HG03064 (cell line): Measurements from ENCODE around the gene RANBP17.

Experiments
- ATAC-seq: cut with Tn5 transposase; IDR thresholded peaks from one replicate; pipeline ENCODE4 v1.9.1; 2021; ENCODE audit warnings: low read depth; ENCODE audit not compliant: unreplicated experiment

RANBP17 gene

DNA sequence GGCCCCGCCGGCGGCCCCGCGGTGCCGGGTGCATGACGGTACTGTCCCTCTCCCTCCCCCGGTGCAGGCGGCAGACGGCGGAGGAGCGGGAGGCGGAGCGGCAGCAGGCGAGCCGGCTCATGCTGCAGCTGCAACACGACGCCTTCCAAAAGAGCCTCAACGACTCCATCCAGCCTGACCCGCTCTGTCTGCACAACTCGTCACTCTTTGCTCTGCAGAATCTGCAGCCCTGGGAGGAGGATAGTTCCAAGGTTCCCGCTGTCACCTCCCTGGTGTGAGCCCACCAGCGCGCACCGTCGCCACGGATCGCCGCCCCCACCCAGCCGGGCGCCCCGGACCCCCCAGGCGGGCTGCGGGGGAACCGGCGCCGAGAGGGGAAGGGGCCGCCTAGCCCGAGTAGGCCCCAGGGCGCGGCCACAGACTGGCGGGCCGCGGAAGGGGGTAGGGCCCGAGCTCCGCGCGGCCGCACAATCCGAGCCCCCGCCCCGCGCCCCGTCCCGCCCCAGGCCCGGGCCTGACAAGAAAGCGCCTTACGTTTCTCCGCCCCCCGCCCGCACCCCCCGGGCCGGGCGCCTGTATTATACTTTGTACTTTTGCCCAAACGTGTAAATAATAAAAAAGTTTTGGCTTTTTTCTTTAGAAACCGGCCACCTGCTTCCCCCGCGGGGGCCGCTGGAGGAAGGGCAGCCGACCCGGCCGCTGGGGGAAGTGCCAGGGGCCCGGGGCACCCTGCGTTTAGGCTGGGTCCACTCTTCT, 449.7 kb downstream of the RANBP17 start:
- no peak for ATAC-seq

DNA sequence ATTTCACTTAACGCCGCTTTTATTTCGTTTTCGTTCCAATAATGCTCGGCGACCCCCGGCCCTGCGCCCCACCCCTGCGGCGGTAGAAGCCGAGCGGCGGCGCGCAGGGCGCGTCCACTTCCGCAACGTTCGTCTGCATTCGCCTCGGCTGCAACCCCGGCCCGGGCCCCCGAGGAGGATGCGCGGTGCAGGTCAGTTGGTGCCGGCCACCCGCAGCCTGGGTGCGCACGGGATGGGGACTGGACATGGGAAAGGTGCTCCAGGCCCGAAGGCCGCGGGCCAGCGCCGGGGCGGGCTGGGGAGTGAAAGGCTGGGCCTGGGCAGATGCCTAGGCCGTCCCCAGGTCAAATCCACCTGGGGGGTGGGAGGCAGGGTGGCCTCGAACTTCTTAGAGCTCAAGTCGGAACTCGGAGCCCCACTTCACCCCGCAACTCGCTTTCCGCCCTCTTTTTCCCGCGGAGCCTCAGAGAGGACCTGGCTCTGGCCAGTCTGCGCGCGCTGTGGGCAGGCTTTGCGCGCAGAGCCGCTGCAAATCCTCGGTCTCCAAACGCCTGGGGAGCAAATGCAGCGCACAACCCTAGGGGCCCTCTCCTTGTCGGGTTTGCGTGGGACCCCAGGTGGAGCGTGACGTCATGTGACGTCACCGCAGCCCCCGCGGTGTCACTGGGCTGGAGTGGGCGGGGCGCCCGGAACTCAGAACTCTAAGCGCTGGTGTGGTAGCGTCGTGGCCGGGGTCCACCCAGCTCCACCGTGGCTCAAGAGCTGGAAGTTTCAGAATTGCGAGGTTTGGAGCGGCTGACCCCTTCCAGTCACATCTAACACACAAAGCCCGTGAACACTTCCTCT, 450.5 kb downstream of the RANBP17 start:
- ATAC-seq = no peak

DNA sequence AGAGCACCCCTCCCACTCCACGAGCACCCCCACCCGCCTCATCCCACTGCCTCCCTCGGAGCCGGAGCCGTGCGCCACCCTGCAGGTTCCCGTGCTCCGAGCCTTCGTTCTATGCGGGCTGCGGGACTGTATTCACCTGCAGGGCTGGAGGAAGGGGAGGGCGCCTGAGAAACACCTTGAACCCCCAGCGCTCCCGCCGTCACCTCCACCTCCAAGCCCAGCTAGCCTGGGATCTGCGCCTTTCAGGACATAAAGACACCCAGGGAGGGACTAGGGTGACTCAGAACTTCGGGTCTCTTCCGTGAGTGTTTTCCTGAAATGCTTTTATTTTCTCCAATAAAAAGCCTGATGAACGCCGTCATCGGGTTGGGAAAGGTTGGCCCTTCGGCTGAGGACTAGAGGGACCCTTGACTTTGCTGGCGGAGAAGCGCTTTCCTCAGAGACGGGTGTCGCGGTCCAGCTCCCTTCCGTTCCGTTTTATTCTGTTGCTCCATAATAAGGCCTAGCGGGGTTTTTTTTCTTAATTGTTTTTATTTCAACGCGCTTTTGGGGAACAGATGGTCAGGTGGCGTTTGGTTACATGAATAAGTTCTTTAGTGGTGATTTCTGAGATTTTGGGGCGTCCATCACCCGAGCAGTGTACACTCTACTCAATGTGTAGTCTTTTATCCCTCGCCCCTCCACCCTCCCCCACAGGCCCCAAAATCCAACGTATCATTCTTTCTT, 451.8 kb downstream of the RANBP17 start:
- ATAC-seq = no peak

DNA sequence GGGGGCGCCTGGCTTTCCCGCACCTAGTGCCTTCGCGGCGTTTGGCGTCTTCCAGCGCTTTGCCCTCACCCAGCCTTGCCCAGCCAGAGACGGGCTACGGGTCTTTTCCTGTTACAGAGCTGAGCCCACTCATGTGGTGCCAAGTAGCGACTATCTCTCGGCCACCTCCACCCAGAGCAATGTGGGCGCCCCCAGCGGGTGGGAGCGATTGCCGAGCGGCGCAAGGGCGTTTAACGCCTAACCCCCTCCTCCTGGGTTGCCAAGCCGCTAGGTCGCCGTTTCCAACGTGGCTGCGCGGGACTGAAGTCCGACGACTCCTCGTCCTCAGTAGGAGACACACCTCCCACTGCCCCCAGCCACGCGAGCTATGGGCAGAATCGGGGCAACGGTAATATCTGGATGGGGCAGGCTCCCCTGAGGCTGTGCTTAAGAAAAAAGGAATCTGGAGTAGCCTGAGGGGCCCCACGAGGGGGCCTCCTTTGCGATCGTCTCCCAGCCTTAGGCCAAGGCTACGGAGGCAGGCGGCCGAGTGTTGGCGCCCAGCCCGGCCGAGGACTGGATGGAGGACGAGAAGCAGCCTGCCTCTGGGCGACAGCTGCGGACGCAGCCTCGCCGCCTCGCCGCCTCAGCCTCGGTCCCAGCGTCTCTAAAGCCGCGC, 453.0 kb downstream of the RANBP17 start:
- no peak for ATAC-seq

- ATAC-seq = no peak
Measured at GRCh38 chr5:171315386-171315891, 453.6 kb downstream of the RANBP17 start.

GRCh38 chr5:171315925-171316257, 454.1 kb downstream of the RANBP17 start:
- ATAC-seq = no peak

GRCh38 chr5:171316258-171317121, 454.7 kb downstream of the RANBP17 start:
- ATAC-seq = no peak

- no peak for ATAC-seq
Measured at GRCh38 chr5:171317230-171317629, 455.4 kb downstream of the RANBP17 start.

- no peak for ATAC-seq
Measured at GRCh38 chr5:171318026-171318425, 456.2 kb downstream of the RANBP17 start.

DNA sequence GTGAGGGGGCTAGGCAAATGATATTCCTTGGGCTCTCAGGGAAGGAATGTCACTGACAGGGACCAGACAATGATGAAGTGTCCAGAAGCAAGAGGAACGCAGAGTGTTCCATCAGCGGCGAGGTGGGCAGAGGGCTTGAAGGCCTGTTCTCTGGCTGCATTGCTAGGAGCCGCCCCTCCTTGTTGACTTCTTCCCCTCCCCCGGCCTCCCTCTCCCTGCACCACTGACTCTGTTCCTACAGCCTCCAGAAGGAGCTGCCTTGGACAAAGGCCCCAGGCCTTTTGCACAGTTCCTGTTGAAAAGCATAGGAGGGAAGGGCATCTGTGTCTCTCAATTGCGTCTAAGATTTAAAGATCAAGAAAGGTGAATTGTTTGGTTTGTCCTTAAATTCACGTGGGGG, 459.6 kb downstream of the RANBP17 start:
- no peak for ATAC-seq

- ATAC-seq = no peak
Measured at GRCh38 chr5:171322527-171322926, 460.7 kb downstream of the RANBP17 start.

GRCh38 chr5:171323007-171323406, 461.2 kb downstream of the RANBP17 start:
- no peak for ATAC-seq

- ATAC-seq = no peak
Measured at GRCh38 chr5:171323806-171324632, 462.2 kb downstream of the RANBP17 start.

DNA sequence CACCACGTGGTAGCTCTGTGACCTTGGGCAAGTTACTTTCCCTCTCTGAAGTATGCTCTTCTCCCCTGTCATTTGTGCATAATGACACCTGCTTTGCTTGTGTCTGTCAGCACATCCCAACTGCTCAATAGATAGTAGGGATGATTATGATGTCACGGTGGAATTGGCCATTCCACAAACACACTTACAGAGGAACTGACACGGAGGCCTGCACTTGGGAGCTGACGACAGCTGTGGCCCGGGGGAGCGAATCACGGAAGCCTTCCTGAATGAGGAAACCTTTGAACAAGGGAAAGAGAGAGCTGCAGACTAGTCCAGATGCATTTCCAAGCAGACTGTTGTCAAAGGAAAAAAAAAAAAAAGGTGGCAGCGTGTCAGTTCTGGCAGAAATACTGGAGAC, 468.2 kb downstream of the RANBP17 start:
- no peak for ATAC-seq

GRCh38 chr5:171335616-171336015, 473.8 kb downstream of the RANBP17 start:
- no peak for ATAC-seq

- ATAC-seq = no peak
Measured at GRCh38 chr5:171336521-171337209, 474.8 kb downstream of the RANBP17 start.

- no peak for ATAC-seq
Measured at GRCh38 chr5:171337210-171337569, 475.4 kb downstream of the RANBP17 start.

DNA sequence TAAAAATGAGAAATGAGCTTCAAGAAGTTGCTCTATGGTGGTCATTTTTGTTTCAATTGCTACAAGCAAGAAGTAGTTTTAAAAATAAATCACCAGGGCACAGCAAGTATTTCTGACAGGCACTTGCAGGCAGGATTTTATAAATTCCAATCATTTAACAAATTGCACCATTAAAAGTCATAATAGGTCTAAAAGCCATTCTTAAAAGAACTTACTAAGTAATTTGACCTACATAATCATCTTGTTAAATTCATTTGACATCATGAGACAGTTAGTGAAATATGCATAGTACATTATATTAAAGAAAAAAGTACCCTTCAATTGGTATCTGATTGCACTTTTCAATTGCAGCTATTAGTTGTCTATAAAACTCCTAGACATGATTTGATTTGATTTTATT, 478.2 kb downstream of the RANBP17 start:
- ATAC-seq = no peak
